NCI-H2107 treated with DMSO at 0.1 percent for 48 hours (cell line): ENCODE data around the gene DIPK1B.

Experiments used
- DNase-seq: peaks from one replicate; lab custom pipeline; 2025; ENCODE audit not compliant: unreplicated experiment; lab: John Stamatoyannopoulos, UW

Gene DIPK1B

DNA sequence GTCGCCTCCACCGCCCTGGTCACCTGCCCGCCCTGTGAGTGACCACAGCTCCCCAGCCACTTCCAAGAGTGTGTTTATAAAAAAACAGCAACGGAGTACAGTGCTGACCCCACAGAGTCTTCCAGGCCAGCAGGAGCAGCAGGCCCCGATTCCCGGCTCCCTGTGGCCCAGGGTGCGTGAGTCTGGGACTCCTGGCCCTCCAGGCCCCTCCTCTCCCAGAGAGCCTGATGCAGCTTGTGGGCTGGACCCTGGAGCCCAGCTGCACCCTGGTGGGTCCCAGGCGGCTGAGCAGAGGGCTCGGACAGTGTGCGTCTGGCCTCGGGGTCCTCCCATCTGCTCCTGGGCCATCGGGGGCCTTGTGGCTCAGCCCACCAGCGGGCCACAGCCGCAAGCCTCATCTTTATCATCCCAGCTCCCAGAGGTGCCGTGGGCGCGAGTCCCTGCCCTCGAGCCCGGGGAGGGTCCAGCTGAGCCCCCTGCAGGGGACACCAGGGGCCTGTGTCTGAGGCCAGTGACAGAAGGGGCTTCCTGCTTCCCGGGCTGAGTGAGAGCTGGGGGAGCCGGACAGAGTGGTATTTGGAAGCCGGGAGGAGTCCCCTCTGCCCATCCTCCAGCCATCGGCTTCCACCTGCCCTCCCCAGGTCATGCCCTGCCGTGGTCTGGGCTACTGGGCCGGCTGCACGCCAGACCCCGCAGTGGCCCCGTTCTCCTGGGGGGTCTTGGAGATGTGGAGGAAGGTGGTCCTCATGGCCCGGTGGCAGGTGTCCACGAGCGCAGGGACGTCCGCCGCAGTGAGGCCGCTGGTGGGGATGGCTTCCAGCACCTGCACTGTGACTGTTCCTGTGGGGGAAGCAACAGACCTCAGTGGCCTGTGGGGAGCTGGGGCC, 39.0 kb upstream of the DIPK1B start:
- no peak for DNase-seq

DNA sequence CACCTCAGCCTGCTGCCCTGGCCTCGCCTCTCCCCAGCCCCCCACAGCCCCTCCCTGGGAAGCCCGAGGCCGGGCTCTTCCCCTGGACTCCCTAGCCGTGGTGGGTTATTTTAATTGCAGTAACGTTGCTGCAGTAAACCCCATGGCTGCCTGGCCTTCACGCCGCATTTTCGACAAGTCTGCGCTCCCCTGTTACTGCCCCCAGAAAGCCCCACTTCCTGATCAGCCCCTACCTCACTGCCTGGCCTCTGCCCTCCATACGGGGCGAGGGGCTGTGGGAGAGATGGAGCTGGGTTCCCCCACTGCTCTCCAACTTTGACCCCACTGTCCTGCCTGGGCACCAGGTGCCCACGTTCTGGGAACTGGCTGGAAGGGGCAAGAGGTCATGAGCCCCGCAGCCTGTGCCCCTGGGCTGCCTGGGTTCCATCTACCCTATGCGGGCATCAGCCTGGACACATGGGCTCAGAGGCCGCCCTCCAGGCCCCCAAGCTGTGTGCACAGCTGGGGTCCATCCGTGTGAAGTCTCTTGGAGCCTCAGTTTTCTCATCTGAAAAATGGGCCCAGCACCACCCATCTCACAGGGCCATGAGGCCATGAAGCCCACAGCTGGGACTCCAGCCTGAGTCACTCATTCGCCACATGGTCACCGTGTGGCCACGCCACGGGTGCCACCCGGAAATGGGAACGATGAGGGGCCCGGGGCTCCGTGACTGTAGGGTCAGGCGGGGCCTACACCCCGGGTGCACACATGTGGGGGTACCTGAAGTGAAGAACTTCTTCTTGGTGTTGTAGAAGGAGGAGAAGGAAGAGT, 38.2 kb upstream of the DIPK1B start:
- no peak for DNase-seq

DNA sequence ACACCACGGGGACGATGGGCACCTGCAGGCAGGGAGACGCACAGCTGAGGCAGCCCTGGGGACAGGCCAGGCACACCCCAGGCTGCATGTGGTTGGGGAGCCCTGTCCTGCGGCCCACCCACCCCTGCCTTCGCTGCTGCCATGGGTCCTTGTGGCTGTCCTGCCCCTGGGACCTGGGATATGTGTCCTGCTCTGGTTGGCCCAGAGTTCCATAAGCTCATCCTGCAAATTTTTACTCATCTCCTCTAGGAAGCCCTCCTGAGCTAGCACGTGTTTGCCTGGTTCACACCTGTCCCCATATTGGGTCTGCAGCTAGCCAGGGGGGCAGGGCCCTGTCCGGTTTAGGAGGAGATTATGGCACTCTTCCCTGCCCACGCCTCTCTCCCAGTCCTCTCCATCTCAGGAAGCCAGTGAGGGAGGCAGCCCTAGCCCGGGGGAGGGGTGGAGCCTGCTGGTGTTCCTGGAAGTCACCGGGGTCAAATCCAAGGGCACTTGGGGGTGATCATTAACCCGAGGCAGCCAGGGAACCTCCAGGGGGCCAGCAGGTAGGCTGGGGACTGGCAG, 37.5 kb upstream of the DIPK1B start:
- no peak for DNase-seq

DNA sequence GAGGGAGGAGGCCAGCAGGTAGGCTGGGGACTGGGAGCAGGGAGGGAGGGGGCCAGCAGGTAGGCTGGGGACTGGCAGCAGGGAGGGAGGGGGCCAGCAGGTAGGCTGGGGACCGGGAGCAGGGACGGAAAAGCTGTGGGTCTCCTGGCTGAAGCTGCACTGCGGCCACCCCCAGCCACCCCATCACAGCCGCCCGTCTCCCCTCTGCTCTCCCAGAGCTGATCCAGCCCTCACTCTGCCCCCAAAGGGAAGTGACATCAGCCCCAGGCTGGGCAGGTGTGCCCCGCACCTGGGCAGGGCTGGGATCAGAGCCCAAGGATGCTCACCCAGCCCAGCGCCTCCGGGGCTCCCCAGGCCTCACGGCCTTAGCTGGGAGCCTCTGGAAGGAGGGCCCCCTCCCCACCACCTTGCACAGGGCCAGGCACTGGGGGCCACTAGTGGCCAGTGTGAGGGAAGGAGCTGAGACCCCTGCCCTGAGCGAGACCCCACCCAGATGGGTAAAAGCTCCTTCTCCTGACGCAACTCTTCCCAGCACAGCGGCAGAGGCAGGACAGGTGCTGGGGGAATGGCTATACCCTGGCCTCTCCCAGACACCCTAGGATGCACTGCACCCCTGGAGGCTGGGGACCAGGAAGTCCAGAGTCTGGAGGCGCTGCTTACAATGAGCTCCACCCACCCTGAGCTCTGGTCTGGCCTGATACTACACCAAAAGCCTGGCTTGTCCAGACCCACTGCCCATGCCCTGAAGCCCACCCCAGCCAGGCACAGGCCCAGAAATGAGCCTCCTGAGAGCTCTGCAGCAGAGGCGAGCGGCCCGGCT, 36.7 kb upstream of the DIPK1B start:
- no peak for DNase-seq

DNA sequence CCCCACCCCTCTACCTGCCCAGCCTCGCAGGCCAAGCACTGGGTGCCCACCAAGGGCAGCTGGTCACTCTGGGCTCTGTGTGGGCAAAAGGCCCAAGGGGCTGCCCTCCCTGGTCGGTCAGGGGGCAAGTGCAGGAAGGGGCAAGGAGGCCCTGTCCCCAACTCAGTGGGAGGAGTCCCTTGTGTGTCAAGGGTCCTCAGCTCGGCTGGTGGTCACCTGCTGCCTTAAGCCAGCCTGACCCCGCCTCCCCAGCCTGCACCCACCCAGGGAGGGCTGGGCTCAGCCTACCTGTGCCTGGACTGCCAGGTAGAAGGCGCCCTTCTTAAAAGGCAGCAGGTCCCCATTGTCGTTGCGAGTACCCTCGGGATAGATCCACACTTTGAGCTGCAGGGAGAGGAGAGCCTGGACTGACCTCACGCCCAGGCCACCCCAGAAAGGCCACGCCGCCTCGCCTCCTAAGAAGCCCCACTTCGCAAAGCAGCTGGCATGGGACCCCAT, 36.0 kb upstream of the DIPK1B start:
- DNase-seq, result no peak

DNA sequence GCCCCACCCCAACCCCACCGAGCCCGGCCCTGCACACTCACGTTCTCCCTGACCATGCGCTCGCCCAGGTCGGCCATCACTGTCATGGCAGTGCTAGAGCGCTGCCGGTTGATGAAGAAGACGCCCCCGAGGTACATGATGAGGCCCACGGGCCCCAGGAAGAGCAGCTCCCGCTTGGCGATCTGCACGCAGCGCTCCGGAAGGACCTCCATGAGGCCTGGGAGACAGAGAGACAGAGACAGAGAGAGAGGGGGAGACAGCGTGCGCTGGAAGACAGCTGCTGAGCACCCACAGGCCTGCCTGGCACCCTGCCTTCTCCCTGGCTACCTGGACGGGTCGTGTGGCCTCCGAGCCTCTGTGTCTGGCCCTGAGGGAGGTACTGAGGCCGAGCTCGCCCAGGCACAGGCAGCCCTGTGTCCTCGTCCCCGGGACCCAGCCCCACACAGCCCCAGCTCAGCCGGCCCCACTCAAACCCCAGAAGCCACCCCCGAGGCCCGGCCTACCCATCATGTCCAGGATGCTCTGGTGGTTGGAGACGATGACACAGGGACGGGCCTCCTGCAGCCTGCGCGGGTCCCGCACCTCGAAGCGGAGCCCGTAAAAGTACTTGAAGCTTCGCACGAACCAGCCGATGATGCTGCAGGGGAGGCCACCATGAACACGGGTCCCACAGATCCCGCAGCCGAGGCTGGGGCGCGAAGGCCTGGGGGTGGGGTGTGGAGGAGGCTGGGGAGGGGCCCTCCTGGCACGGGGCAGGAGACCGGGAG, 35.3 kb upstream of the DIPK1B start:
- DNase-seq, result no peak

DNA sequence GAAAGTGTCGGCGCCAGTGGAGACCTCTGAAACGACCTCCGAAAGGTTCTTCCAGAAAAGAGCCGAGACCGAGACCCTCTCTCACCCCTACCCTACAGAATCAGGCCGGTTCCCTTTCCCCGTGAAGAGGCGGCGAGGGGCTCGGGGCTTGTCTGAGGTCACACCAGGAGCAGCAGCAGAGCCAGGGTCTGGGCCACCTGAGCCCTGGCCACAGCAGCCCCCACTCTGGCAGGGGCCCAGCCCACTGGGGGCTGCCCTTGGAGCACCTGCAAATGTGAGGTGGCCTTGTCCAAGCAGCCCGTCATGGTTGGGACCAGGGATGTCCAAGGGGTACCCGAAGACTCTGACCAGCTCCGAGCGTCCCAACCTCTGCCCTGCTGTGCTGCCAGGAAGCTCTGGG, 34.3 kb upstream of the DIPK1B start:
- no peak for DNase-seq

DNA sequence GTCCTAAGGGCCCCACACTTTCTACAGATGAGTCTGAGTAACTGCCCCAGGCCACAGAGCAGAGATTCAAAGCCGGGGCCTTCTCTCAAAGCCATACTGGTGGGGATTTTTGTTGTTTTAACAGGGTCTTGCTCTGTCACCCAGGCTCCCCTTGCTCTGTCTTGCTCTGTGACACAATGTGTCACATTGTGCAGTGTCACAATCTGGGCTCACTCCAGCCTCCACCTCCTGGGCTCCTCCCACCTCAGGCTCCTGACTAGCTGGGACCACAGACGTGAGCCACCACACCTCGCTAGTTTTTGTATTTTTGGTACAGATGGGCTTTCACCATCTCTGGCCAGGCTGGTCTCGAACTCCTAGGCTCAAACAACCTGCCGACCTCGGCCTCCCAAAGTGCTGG, 33.7 kb upstream of the DIPK1B start:
- DNase-seq, result no peak

DNA sequence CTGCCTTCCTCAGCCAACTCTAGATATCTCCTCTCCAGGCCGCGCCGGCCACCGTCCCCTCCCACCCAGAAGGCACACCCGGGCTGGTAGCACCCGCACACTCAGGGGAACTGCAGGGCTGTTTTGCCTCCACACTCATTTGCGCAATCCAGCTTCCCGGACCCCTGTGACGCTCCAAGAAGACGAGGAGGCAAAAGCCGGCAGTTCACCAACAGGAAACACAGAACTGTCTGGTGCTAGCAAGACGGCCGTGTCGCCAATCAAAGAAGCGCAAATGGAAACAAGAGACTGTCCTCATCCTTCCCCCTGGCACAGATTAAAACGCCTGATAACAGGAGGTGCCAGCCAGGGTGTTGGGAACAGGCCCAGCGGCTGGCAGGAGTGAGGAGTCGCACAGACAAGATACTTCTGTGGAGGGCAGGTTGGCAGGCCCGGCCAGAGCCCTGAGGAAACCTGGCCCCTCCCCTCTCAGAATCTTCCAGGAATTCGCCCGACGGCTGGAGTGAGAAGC, 32.9 kb upstream of the DIPK1B start:
- DNase-seq, result no peak

DNA sequence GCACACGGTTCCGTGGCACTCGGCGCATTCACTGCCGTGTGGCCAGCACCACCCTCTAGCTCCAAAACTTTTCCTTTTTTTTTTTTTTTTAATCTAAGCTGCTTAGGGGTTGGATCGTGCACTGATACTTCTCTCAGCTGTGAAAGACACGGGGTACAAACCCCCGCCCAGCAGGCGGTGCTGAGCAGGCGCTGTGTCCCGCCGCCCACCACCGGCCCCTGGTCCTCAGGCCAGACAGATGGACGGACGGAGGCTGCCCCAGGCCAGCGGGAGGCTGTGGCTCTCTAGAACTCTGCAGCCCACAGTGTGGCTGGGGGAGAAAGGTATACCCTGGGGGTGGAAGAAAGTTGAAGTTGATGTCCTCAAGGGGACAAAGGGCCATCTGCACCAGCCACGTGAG, 31.3 kb upstream of the DIPK1B start:
- no peak for DNase-seq

DNA sequence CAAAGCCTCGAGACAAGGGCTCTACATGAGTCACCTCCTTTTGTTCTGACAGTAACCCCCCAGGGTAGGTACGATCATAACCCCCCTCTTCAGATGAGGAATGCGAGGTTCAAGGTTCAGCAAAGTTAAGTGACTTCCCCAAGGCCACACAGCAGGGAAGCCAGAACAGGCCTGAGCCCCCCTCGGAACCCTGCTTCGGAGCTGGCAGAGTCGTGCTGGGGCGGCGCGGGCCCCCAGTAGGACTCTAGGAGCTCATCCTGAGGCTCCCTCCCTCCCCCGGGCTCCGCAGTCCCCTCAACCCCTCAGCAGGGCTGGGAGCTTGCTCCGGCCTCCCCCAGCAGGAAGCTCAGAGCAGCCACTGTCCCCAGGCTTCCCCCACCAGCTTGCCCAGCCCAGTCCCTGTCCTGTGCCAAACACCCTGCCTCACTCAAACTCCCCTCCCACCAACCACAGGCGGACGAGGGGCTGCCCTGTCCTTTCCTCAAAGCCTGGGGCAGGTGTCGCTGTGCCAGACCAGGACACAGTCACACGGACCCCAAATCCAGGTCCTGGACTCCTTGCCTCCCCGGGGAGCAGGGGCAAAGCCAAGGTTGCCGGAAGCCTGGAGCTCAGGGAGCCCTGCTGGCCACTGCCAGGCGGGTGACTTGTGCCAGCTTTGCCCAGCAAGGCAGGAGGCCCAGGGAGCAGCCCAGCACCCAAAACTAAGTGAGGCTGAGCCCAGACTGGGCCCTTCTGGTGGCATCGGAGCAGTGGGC, 30.2 kb upstream of the DIPK1B start:
- no peak for DNase-seq

DNA sequence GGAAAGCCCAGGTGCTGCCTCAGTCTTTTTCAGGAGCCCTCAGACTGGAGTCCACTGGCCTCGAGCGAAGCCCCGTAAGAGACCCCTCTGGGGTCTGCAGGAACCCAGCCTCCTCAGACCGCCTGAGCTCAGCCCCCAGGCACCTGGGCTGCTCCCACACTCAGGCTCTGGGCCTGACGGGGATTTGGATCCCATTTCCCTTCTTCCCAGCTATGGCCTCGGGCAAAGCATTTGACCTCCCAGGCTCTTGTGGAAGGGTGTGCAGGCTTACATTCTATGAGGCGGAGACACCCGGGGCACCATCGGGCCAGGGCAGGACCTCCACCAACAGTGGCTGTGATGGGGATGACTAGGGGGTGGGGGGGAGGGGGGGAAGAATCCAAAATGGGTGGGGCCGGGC, 29.7 kb upstream of the DIPK1B start:
- DNase-seq, result no peak

DNA sequence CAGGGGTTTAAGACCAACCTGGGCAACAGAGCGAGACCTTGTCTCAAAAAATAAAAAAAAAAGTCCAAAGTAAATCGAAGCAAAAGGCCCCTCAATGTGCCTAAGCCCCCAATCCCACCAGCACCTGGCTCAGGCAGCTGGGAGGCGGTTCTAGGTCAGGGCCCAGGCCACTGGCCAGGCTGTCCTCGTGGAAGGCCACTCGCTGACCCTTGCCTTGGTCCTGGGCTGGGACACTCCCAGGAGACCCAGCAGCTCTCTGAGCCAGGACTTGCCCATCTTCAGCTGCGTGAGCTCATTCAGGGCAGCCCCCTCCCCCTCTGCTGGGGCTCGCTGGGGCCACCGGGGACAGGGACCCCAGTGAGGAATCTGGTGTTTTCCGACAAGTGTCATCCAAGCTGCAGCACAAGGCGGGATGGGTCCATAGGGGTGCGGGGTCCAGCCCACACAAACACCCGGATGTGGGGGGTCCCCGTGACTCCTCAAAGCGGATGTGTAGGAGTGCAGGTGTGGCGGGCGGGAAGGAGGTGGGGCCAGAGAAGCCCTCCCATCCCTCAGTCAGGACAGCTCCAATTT, 29.1 kb upstream of the DIPK1B start:
- DNase-seq, result no peak

DNA sequence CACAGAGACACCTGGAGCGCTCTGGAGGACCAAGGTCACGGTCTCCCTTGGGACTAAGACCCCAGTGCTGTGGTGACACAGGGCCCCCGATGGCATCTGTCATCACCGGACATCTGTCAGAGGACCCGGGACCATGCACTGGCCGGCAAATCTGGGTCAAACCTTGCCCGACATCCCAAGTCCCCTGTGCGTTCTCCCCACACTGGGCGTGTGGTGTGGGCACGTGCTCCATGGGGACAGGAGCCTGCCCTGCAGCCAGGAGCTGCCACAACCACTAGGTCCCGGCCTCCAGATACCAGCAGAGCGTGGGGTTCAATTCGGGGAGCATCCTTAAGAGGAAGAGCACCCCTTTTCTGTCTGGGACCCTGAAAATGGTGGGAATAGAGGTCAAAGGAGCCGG, 28.6 kb upstream of the DIPK1B start:
- DNase-seq, result no peak

DNA sequence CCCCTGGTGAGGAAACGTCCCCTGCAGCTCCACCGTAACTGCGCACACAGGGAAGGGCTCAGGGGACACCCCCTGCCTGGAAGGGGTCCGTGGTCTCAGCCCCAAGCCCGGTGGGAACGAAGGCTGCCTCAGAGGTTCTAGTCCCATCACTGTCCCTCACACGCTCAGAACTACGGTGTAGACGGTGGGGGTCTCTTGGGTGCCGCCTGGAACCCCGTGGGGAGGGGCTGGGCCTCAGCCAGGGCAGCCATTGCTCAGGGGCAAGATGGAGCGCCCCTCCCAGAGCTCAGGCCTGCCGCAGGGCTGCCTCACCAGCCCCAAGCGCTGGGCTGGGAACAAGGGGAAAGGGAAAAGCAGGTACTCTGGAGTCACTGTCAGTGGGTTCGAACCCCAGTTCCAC, 28.0 kb upstream of the DIPK1B start:
- no peak for DNase-seq

DNA sequence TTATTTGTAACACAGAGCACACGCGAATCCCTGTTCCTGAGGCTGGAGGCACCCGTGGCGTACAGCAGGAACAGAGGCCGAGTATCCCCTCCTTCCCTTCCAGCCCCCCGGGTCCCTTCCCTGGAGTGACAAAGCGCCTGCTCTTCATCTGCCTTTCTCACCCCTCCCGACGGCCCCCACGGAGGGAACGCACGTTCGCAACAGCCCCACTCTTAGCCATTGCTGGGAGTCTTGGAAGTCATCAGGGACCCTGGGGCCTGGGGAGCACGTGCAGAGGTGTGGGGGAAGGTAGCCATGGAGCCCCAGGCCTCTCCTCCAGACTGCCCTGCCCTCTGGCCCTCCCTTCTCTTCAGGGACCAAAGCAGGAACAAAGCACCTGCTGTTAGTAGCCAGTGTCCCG, 27.6 kb upstream of the DIPK1B start:
- no peak for DNase-seq

DNA sequence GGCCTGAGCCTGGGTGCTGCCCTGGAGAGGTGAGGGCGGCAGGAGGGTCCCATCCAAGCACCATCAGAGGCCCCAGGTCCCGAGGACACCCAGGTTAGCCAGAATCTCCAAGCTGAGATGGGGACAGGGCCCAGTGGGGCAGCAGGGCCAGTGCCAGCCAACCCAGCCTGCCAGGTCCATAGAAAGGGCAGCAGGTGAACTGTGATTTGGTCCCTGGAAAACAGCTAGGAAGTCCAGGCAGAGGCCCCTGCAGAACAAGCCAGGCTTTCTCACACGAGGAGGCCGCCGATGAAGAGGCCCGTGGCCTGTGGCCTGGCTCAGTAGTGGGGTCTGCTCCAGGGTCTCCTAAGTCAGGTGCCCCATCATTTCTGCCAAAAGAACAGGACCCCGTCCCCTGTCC, 27.2 kb upstream of the DIPK1B start:
- DNase-seq, result no peak

DNA sequence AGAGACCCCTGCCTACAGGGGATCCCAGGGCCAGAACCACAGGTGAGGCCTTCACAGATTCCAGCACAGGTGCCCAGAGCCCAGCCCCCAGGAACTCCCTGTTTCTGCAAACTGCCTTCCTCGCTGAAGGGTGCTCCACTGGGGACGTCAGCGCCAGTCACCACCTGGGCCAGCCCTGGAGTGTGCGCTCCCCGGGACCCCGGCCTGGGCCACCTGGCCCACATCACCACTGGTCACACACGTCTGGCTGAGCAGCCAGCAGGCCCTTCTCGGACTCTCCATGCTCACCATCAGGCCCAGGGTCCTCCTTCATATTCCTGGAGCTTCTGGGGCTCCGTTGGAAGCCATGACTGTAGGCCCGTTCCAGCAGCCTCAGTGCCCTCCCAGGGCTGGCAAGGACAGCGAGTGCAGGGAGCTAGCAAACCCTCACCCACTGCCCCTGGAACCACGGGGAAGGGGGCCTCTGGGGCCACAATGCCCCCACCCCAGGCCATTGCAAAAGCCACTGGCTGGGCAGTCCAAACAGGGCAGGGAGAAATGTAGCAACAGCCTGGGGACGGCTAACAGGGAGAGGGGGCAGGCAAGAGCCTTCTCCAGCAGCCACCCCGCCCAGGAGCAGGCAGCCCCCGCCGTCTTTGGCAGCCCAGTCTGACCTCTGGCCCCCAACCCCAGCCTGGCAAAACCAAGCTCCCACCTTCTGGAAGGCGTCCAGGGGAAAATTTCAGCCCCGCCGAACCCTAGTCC, 26.4 kb upstream of the DIPK1B start:
- no peak for DNase-seq

DNA sequence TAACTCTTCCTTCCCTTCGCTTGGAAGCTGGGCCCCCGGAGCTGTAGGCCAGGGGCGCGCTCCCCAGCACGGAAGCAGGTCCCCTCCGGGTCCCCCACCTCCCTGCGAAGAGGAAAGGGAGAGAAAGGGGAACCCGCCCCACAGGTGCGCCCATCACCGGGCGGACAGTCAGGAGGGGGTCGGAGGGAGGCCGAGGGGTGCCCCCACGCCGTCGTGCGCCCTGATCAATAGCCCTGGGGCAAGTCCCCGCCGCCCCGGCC, 25.9 kb upstream of the DIPK1B start:
- DNase-seq, result no peak
